ENCODE data around the gene RCVRN.

RCVRN gene

GRCh38 chr17:9931144-9931741, 26.2 kb upstream of the RCVRN start:
- no peaks in the 10 kb centered on the region for H3F3A ChIP-seq (ENCODE audit: insufficient read depth)
- H3K79me2 ChIP-seq (ENCODE audit: insufficient read depth, low read length), result no peaks in the 10 kb centered on the region
- H3K36me3 ChIP-seq (ENCODE audit: low read length), result no peaks in the 10 kb centered on the region
- no peaks in the 10 kb centered on the region for H3K9me3 ChIP-seq (ENCODE audit: insufficient read depth, low read length)
- no peak overlapping the region for H3K4me2 ChIP-seq (ENCODE audit: low read depth, low read length, poor library complexity, severe bottlenecking)
- no peak overlapping the region for H3K9ac ChIP-seq (ENCODE audit: low read length)
- H3K4me3 ChIP-seq (ENCODE audit: insufficient read depth, low read length, poor library complexity, severe bottlenecking), result no peak overlapping the region
- no peaks in the 10 kb centered on the region for H3K9me2 ChIP-seq (replicated peaks; ENCODE audit: insufficient read depth, low read length)
- H2AFZ ChIP-seq (ENCODE audit: low read depth, low read length, severe bottlenecking), result no peak overlapping the region
- H4K20me1 ChIP-seq (ENCODE audit: low read depth, low read length), result no peaks in the 10 kb centered on the region
- H3K27ac ChIP-seq (ENCODE audit: low read depth, low read length), result no peak overlapping the region
- H3K27me3 ChIP-seq (ENCODE audit: low read length), result no peaks in the 10 kb centered on the region
- TF ChIP-seq CTCF (IDR thresholded peaks at IDR 0.05; ENCODE audit: insufficient read depth, low read length, poor library complexity, severe bottlenecking) (no peak), EZH2phosphoT487 (conservative IDR thresholded peaks at IDR 0.05; ENCODE audit: low read length) (no peak)

GRCh38 chr17:9929871-9930270, 24.8 kb upstream of the RCVRN start:
- H3K27ac ChIP-seq (ENCODE audit: low read depth, low read length), result no peak overlapping the region
- H2AFZ ChIP-seq (ENCODE audit: low read depth, low read length, severe bottlenecking), result no peak overlapping the region
- TF ChIP-seq EZH2phosphoT487 (conservative IDR thresholded peaks at IDR 0.05; ENCODE audit: low read length) (no peak), CTCF (IDR thresholded peaks at IDR 0.05; ENCODE audit: insufficient read depth, low read length, poor library complexity, severe bottlenecking) (no peak)
- H3K9ac ChIP-seq (ENCODE audit: low read length), result no peak overlapping the region
- H3K9me3 ChIP-seq (ENCODE audit: insufficient read depth, low read length), result no peaks in the 10 kb centered on the region
- no peaks in the 10 kb centered on the region for H4K20me1 ChIP-seq (ENCODE audit: low read depth, low read length)
- no peaks in the 10 kb centered on the region for H3K27me3 ChIP-seq (ENCODE audit: low read length)
- H3K4me2 ChIP-seq (ENCODE audit: low read depth, low read length, poor library complexity, severe bottlenecking), result no peak overlapping the region
- H3K36me3 ChIP-seq (ENCODE audit: low read length), result no peaks in the 10 kb centered on the region
- H3F3A ChIP-seq (ENCODE audit: insufficient read depth), result no peaks in the 10 kb centered on the region
- no peak overlapping the region for H3K4me3 ChIP-seq (ENCODE audit: insufficient read depth, low read length, poor library complexity, severe bottlenecking)
- H3K79me2 ChIP-seq (ENCODE audit: insufficient read depth, low read length), result no peaks in the 10 kb centered on the region
- no peaks in the 10 kb centered on the region for H3K9me2 ChIP-seq (replicated peaks; ENCODE audit: insufficient read depth, low read length)

GRCh38 chr17:9928601-9929333, 23.7 kb upstream of the RCVRN start:
- Histone ChIP-seq H3K27ac (ENCODE audit: low read depth, low read length) (no peak overlapping the region), H3K9ac (ENCODE audit: low read length) (no peak overlapping the region), H3K9me3 (ENCODE audit: insufficient read depth, low read length) (no peaks in the 10 kb centered on the region), H3K4me2 (ENCODE audit: low read depth, low read length, poor library complexity, severe bottlenecking) (no peak overlapping the region), H3F3A (ENCODE audit: insufficient read depth) (no peaks in the 10 kb centered on the region), H3K9me2 (replicated peaks; ENCODE audit: insufficient read depth, low read length) (no peaks in the 10 kb centered on the region), H2AFZ (ENCODE audit: low read depth, low read length, severe bottlenecking) (no peak overlapping the region), H3K79me2 (ENCODE audit: insufficient read depth, low read length) (no peaks in the 10 kb centered on the region), H3K4me3 (ENCODE audit: insufficient read depth, low read length, poor library complexity, severe bottlenecking) (no peak overlapping the region), H4K20me1 (ENCODE audit: low read depth, low read length) (no peaks in the 10 kb centered on the region), H3K27me3 (ENCODE audit: low read length) (no peaks in the 10 kb centered on the region), H3K36me3 (ENCODE audit: low read length) (no peaks in the 10 kb centered on the region)
- TF ChIP-seq CTCF (IDR thresholded peaks at IDR 0.05; ENCODE audit: insufficient read depth, low read length, poor library complexity, severe bottlenecking), result peak; percentile 43
- TF ChIP-seq EZH2phosphoT487 (conservative IDR thresholded peaks at IDR 0.05; ENCODE audit: low read length), result no peak
